SK-N-SH (cell line): ENCODE data around the gene GNAT3. TPM values are rescaled to one million over a fixed set of nuclear protein-coding genes. Genes with fewer than 3 reads are reported as not detected.

ENCODE experiments used
- CTCF ChIA-PET: fragments of 300-600, 350-600 bp; formaldehyde crosslinking; extraction: SDS; loops from one replicate; lab custom pipeline; 2021; lab: Yijun Ruan, JAX
- POLR2A ChIA-PET: fragments of 350-600 bp; sonication (Branson Sonifier 250); formaldehyde crosslinking; extraction: SDS; loops from one replicate; lab custom pipeline; 2020; ENCODE audit warnings: antibody characterized with exemption, inconsistent platforms; lab: Yijun Ruan, JAX
- DNase-seq: peaks from one replicate; pipeline ENCODE4 v3.0.0; 2012
- H2AFZ ChIP-seq: fragments of 200-600 bp; sonication (generic); 2 replicates; pipeline ENCODE4 v1.8.1; 2016; ENCODE audit warnings: antibody characterized with exemption, mild to moderate bottlenecking, low read depth
- H3F3A ChIP-seq: fragments of 200-600 bp; sonication (generic); replicated peaks from 2 replicates; pipeline ENCODE3; 2016; ENCODE audit warnings: antibody characterized with exemption, mild to moderate bottlenecking; ENCODE audit not compliant: insufficient read depth
- H3K27ac ChIP-seq, 2 experiments: fragments of 200-500 bp in 1 of 2; fragments of 200-600 bp in 1 of 2; sonication (Bioruptor generic) in 1 of 2; sonication (generic), shearing (Covaris generic) in 1 of 2; 2 replicates each; pipeline versions ENCODE4 v1.5.1 to v1.6.1; 2014 to 2016; ENCODE audit warnings: low read depth in 2 of 2, inconsistent platforms in 1 of 2, low read length in 1 of 2, mild to moderate bottlenecking in 1 of 2, mixed read lengths in 1 of 2
- H3K27me3 ChIP-seq: fragments of 200-600 bp; sonication (generic), shearing (Covaris generic); 2 replicates; pipeline ENCODE4 v1.6.1; 2016; ENCODE audit warnings: mixed run types; ENCODE audit not compliant: insufficient read depth
- H3K36me3 ChIP-seq, 2 experiments: fragments of 200-500 bp in 1 of 2; fragments of 200-600 bp in 1 of 2; sonication (Bioruptor generic) in 1 of 2; sonication (generic) in 1 of 2; replicated peaks in 1 of 2; 2 replicates each; pipeline versions ENCODE3 to v1.5.1; 2014 to 2016; ENCODE audit warnings: low read length in 1 of 2, mild to moderate bottlenecking in 1 of 2; ENCODE audit not compliant: insufficient read depth in 2 of 2, control insufficient read depth in 1 of 2
- H3K4me1 ChIP-seq, 2 experiments: fragments of 200-500 bp in 1 of 2; fragments of 200-600 bp in 1 of 2; sonication (Bioruptor generic) in 1 of 2; sonication (generic), shearing (Covaris generic) in 1 of 2; 2 replicates each; pipeline versions ENCODE4 v1.5.1 to v1.6.1; 2014 to 2016; ENCODE audit warnings: low read depth in 1 of 2, low read length in 1 of 2, mixed run types in 1 of 2; ENCODE audit not compliant: insufficient read depth in 2 of 2, control insufficient read depth in 1 of 2
- H3K4me2 ChIP-seq: fragments of 200-600 bp; sonication (generic), shearing (Covaris generic); 2 replicates; pipeline ENCODE4 v1.6.1; 2017; ENCODE audit warnings: mixed run types
- H3K4me3 ChIP-seq, 2 experiments: fragments of 200-500 bp in 1 of 2; fragments of 200-600 bp in 1 of 2; sonication (Bioruptor generic) in 1 of 2; sonication (generic), shearing (Covaris generic) in 1 of 2; 2 replicates each; pipeline versions ENCODE4 v1.5.1 to v1.8.1; 2014 to 2016; ENCODE audit warnings: low read depth in 2 of 2, inconsistent platforms in 1 of 2, low read length in 1 of 2, mild to moderate bottlenecking in 1 of 2, mixed read lengths in 1 of 2, moderate library complexity in 1 of 2
- H3K79me2 ChIP-seq: fragments of 200-600 bp; sonication (generic); 2 replicates; pipeline ENCODE4 v1.8.1; 2017; ENCODE audit warnings: mild to moderate bottlenecking; ENCODE audit not compliant: insufficient read depth
- H3K9ac ChIP-seq: fragments of 200-600 bp; sonication (generic); 2 replicates; pipeline ENCODE4 v1.6.1; 2017; ENCODE audit warnings: mixed run types
- H3K9me2 ChIP-seq: fragments of 200-600 bp; sonication (generic); 2 replicates; pipeline ENCODE4 v1.6.1; 2017; ENCODE audit warnings: mixed run types
- H3K9me3 ChIP-seq: fragments of 200-600 bp; sonication (generic); 2 replicates; pipeline ENCODE4 v1.6.1; 2017; ENCODE audit warnings: mixed run types, mild to moderate bottlenecking, moderate library complexity
- H4K20me1 ChIP-seq: fragments of 200-600 bp; sonication (generic); 2 replicates; pipeline ENCODE4 v1.6.1; 2017; ENCODE audit warnings: mild to moderate bottlenecking, mixed run types; ENCODE audit not compliant: insufficient read depth
- ELF1 ChIP-seq: IDR thresholded peaks from 2 replicates; pipeline ENCODE4 v1.4.0; 2012
- EP300 ChIP-seq, 2 experiments: IDR thresholded peaks; 2 replicates each; pipeline versions ENCODE4 v1.4.0 to v1.6.1; 2012; ENCODE audit warnings: borderline replicate concordance in 1 of 2, low read depth in 1 of 2, low read length in 1 of 2
- EZH2phosphoT487 ChIP-seq: fragments of 200-600 bp; sonication (generic); IDR thresholded peaks from 2 replicates; pipeline ENCODE4 v1.6.1; 2017; ENCODE audit warnings: low read depth, mixed run types, mild to moderate bottlenecking, antibody characterized with exemption, moderate library complexity, borderline replicate concordance
- FOSL2 ChIP-seq: IDR thresholded peaks from 2 replicates; pipeline ENCODE4 v1.4.0; 2012; ENCODE audit warnings: low read depth, mild to moderate bottlenecking, moderate library complexity, borderline replicate concordance
- FOXM1 ChIP-seq: IDR thresholded peaks from 2 replicates; pipeline ENCODE4 v1.4.0; 2012; ENCODE audit warnings: low read depth, mild to moderate bottlenecking
- GABPA ChIP-seq: IDR thresholded peaks from 2 replicates; pipeline ENCODE4 v1.4.0; 2012; ENCODE audit warnings: low read depth, mild to moderate bottlenecking
- GATA2 ChIP-seq: sonication (generic); formaldehyde crosslinking; IDR thresholded peaks from 2 replicates; pipeline ENCODE4 v1.5.0; 2020; ENCODE audit warnings: mild to moderate bottlenecking, missing genetic modification reagents
- NFIC ChIP-seq: IDR thresholded peaks from 2 replicates; pipeline ENCODE4 v1.4.0; 2012; ENCODE audit warnings: borderline replicate concordance
- PBX3 ChIP-seq: IDR thresholded peaks from 2 replicates; pipeline ENCODE4; 2012
- RCOR1 ChIP-seq: fragments of 150-350 bp; IDR thresholded peaks from 2 replicates; pipeline ENCODE4 v1.6.1; 2017; ENCODE audit warnings: antibody characterized with exemption, low read length
- TCF12 ChIP-seq: IDR thresholded peaks from 2 replicates; pipeline ENCODE4 v1.4.0; 2012
- TEAD4 ChIP-seq: IDR thresholded peaks from 2 replicates; pipeline ENCODE4 v1.4.0; 2012; ENCODE audit warnings: mild to moderate bottlenecking, borderline replicate concordance; ENCODE audit not compliant: insufficient read depth
- USF2 ChIP-seq: fragments of 150-350 bp; IDR thresholded peaks from 2 replicates; pipeline ENCODE4 v1.6.1; 2017; ENCODE audit warnings: antibody characterized with exemption, low read length, low read depth, borderline replicate concordance
- YY1 ChIP-seq: IDR thresholded peaks from 2 replicates; pipeline ENCODE4 v1.4.0; 2012; ENCODE audit warnings: low read depth, mild to moderate bottlenecking
- ZBTB33 ChIP-seq: IDR thresholded peaks from 2 replicates; pipeline ENCODE4 v1.4.0; 2012; ENCODE audit warnings: low read depth, borderline replicate concordance
- WGBS: methylation state at CpG from one replicate; pipeline ENCODE4 v1.1.6; 2017; ENCODE audit warnings: low lambda C conversion rate; 5-methylcytosine and 5-hydroxymethylcytosine counted together
- polyA plus RNA-seq, 3 experiments: library from polyadenylated mRNA; depleted of rRNA; stranded (reverse); fragments of >200 nt; gene quantifications; 2 replicates each; pipeline ENCODE4 v1.2.3, GENCODE V29; 2012
- TF ChIP-seq, protein P1 (sequence below): fragments of 150-350 bp; IDR thresholded peaks from 2 replicates; pipeline ENCODE4 v1.6.1; 2016; ENCODE audit warnings: mild to moderate bottlenecking, low read depth, low read length
- TF ChIP-seq, protein P2 (sequence below): fragments of 200-600 bp; sonication (generic); IDR thresholded peaks from 2 replicates; pipeline ENCODE4 v1.6.1; 2017; ENCODE audit warnings: antibody characterized with exemption, mild to moderate bottlenecking, moderate library complexity
- TF ChIP-seq, protein P3 (sequence below): IDR thresholded peaks from 2 replicates; pipeline ENCODE4 v1.4.0; 2012; ENCODE audit warnings: low read depth

The GNAT3 gene
- polyA plus RNA-seq, 1 of the 3 experiments (the other 2 are of a cell fraction) = not detected

DNA sequence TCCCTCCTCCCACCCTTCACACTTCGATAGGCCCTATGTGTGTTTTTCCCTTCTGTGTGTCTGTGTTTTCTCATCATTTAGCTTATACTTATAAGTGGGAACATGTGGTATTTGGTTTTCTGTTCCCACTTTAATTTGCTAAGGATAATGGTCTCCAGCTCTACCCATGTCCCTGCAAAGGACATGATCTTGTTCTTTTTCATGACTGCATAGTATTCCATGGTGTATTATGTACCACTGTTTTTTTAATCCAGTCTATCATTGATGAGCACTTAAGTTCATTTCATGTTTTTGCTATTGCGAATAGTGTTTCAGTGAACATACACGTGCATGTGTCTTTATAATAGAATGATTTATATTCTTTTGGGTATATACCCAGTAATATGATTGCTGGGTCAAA, 46.3 kb upstream of the GNAT3 start (continued):
- TF ChIP-seq, protein P1, sequence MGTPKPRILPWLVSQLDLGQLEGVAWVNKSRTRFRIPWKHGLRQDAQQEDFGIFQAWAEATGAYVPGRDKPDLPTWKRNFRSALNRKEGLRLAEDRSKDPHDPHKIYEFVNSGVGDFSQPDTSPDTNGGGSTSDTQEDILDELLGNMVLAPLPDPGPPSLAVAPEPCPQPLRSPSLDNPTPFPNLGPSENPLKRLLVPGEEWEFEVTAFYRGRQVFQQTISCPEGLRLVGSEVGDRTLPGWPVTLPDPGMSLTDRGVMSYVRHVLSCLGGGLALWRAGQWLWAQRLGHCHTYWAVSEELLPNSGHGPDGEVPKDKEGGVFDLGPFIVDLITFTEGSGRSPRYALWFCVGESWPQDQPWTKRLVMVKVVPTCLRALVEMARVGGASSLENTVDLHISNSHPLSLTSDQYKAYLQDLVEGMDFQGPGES = no peak
- TF ChIP-seq TCF12 (no peak), GABPA (no peak), YY1 (no peak)

DNA sequence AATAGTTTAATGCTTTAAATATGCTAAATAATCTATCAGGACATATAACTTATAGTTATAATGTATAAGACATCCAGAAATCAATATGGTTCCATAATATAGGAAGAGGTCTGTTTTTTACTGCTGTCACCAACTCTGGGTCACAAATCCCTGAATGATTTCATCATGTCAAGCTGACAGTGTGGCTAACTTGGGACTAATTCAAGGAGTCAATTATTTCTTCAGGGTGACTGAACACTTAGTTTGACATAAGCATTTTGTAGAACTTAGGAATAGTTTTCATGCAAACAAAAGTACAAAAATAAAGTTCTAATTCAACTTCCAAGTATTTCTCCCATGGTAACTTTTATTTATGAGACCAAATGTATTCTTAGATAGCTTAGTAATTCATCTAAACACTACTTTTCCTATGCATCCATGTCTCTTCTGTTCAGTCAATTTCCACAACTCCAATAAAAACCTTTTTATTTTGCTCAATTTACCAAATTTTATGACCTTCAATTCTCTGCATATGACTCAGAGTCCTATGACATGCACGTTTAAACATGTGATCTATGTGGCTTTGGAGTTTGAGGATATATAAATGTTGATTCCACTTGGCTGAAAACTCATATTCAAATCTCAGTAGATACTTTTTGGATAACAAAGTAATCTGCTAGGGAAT, 40.3 kb upstream of the GNAT3 start:
- no peak for DNase-seq
- H3K79me2 ChIP-seq = no peaks in the 10 kb centered on the region
- H3K4me3 ChIP-seq = no peak overlapping the region
- POLR2A ChIA-PET = no interaction called here
- H3K9me3 ChIP-seq = no peaks in the 10 kb centered on the region
- no peaks in the 10 kb centered on the region for H4K20me1 ChIP-seq
- 64% methylated on average over 1 of the region's 1 CpG for WGBS
- H2AFZ ChIP-seq = no peak overlapping the region
- H3K9ac ChIP-seq = no peak overlapping the region
- no peaks in the 10 kb centered on the region for H3F3A ChIP-seq
- no peaks in the 10 kb centered on the region for H3K36me3 ChIP-seq
- TF ChIP-seq, protein P2, sequence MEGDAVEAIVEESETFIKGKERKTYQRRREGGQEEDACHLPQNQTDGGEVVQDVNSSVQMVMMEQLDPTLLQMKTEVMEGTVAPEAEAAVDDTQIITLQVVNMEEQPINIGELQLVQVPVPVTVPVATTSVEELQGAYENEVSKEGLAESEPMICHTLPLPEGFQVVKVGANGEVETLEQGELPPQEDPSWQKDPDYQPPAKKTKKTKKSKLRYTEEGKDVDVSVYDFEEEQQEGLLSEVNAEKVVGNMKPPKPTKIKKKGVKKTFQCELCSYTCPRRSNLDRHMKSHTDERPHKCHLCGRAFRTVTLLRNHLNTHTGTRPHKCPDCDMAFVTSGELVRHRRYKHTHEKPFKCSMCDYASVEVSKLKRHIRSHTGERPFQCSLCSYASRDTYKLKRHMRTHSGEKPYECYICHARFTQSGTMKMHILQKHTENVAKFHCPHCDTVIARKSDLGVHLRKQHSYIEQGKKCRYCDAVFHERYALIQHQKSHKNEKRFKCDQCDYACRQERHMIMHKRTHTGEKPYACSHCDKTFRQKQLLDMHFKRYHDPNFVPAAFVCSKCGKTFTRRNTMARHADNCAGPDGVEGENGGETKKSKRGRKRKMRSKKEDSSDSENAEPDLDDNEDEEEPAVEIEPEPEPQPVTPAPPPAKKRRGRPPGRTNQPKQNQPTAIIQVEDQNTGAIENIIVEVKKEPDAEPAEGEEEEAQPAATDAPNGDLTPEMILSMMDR = no peak
- TF ChIP-seq FOSL2 (0 out of 2 replicates have a peak, but pooled peaks have one; percentile 14), PBX3 (no peak)
- TF ChIP-seq, all 33 proteins: peak for 1
- CTCF ChIA-PET = interaction anchor here (0.7 to 1.2 kb wide), 2 partner anchors 56 to 81 kb away, joined by 3 read pairs; no protein-coding TSS in a partner anchor
- no peak overlapping the region for H3K4me2 ChIP-seq
- no peaks in the 10 kb centered on the region for H3K27me3 ChIP-seq
- H3K9me2 ChIP-seq = no peaks in the 10 kb centered on the region
- H3K4me1 ChIP-seq = no peaks in the 10 kb centered on the region
- no peak overlapping the region for H3K27ac ChIP-seq

GRCh38 chr7:80550005-80550404, 38.1 kb upstream of the GNAT3 start:
- H3K4me2 ChIP-seq = no peak overlapping the region
- no peak overlapping the region for H3K4me3 ChIP-seq
- DNase-seq = no peak
- H3K79me2 ChIP-seq = no peaks in the 10 kb centered on the region
- no peak overlapping the region for H2AFZ ChIP-seq
- no peaks in the 10 kb centered on the region for H3F3A ChIP-seq
- POLR2A ChIA-PET = no interaction called here
- no peaks in the 10 kb centered on the region for H3K27me3 ChIP-seq
- no peaks in the 10 kb centered on the region for H3K9me2 ChIP-seq
- 98% methylated on average over 2 of the region's 2 CpGs for WGBS
- H3K9me3 ChIP-seq = no peaks in the 10 kb centered on the region
- CTCF ChIA-PET = interaction anchor here (1.2 kb wide), 1 partner anchor 31 kb away, joined by 3 read pairs; no protein-coding TSS in a partner anchor
- no peaks in the 10 kb centered on the region for H4K20me1 ChIP-seq
- H3K4me1 ChIP-seq = no peaks in the 10 kb centered on the region
- H3K36me3 ChIP-seq = no peaks in the 10 kb centered on the region
- no peak overlapping the region for H3K27ac ChIP-seq
- no peak overlapping the region for H3K9ac ChIP-seq
- TF ChIP-seq TEAD4 (no peak), USF2 (no peak), FOSL2 (no peak), EP300 (IDR thresholded peaks at IDR 0.05; ENCODE audit: borderline replicate concordance in 1 of 2, low read depth in 1 of 2, low read length in 1 of 2) (no peak), RCOR1 (no peak), EZH2phosphoT487 (no peak), GABPA (no peak), NFIC (no peak), YY1 (no peak), ZBTB33 (no peak), ELF1 (no peak), GATA2 (CRISPR knock-in tag) (no peak), FOXM1 (no peak)
- TF ChIP-seq, protein P3, sequence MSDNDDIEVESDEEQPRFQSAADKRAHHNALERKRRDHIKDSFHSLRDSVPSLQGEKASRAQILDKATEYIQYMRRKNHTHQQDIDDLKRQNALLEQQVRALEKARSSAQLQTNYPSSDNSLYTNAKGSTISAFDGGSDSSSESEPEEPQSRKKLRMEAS = no peak
